Measurements from ENCODE around the gene WDR5. TPM values are rescaled to one million over a fixed set of nuclear protein-coding genes. Genes with fewer than 3 reads are reported as not detected.

The WDR5 gene
- 16.1 and 28.7 TPM in 2 replicates for total RNA-seq

DNA sequence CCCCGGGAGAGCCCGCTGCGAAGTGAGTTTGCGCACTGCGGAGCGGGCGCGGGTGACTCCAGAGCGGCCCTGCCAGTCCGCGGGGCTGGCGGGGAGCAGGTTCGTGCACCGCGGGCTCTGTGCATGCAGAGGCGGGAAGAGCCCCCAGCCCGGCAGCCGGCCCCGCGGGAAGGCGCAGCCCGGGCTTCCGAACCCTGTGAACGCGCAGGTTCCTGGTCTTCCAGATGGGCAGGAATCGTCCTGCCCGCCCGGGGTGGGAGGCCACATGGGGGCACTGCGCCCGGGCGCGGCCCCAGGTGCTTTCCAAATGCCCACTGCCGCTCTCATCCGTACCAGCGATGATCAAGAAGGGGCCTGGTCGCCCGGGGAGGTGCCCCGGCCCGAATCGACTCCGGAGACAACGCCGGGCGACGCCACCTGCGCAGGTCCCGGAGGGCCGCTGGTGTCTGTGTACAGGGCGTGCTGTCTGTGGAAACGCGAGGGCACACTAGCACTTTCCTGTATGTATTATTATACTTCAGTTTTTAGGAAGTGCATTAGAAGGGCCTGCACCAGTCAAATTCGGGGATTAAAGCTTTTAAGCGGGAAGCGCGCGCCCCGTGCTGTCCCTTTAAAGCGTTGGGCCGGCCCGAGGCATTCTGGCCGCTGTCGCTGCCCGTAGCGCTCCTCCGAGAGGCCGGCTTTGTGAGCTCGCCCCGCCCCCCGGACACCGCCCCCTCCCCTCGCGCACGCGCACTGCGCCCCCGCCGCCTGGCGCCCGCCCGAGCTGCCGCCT lies at the start of gene WDR5:
Gene WDR5, plus strand, starts transcription at position 740 of the 775 bp plus-strand sequence. CDS start 3,796 bp downstream, outside the sequence.

Small RNAs within 50 kb of the gene (small RNA-seq; reads per million reads assigned to genes)
- 251 reads per million, percentile 99 among the genes with 10 or more reads in this experiment for gene RNU6ATAC

Other genes with a start within 250 kb of the WDR5 start
- 43.3 and 49.1 TPM in 2 replicates for gene VAV2, start 143.8 kb upstream of the WDR5 start, total RNA-seq
- 17.7 and 26.1 TPM in 2 replicates for gene BRD3OS, start 110.6 kb upstream of the WDR5 start, total RNA-seq
- 5.6 and 7.1 TPM in 2 replicates for gene BRD3, start 68.1 kb upstream of the WDR5 start, total RNA-seq
- not detected in 2 replicates for gene RNU6ATAC, start 28.5 kb downstream of the WDR5 start, total RNA-seq
- gene RXRA, start 190.4 kb downstream of the WDR5 start, total RNA-seq, result 28.7 and 34.5 TPM in 2 replicates